ENCODE data around the gene KLHDC4.

GRCh38 chr16:87664792-87665191 lies 101.0 kb downstream of the KLHDC4 start:
- TF ChIP-seq CTCF (IDR thresholded peaks at IDR 0.05; ENCODE audit: borderline replicate concordance, extremely low read depth, low read length, poor library complexity, severe bottlenecking) (no peak), EZH2 (IDR thresholded peaks at IDR 0.05; ENCODE audit: borderline replicate concordance, low read depth, low read length, severe bottlenecking) (no peak)

Data from DND-41 (cell line).